Upper lobe of left lung (tissue), 4 donors: ENCODE data around the gene PBOV1.

Source experiments
- CTCF ChIP-seq, 6 experiments: fragments of 450-650 bp in 4 of 6; fragments of 200-600 bp in 2 of 6; sonication (generic) in 2 of 6; IDR thresholded peaks; one replicate each; pipeline ENCODE4 v1.5.1; 2016 to 2019; ENCODE audit warnings: antibody characterized with exemption in 6 of 6
- POLR2AphosphoS5 ChIP-seq, 2 donors: sonication (generic); formaldehyde crosslinking; IDR thresholded peaks; one replicate each; pipeline ENCODE4 v1.5.1; 2017; ENCODE audit warnings: antibody characterized with exemption in 2 of 2

- TF ChIP-seq POLR2AphosphoS5 (IDR thresholded peaks at IDR 0.05) (no peak), CTCF (IDR thresholded peaks at IDR 0.05) (no peak)
Observed at GRCh38 chr6:138226700-138227315, 8.5 kb upstream of the PBOV1 start.
